ENCODE data around the gene CEP83.

DNA sequence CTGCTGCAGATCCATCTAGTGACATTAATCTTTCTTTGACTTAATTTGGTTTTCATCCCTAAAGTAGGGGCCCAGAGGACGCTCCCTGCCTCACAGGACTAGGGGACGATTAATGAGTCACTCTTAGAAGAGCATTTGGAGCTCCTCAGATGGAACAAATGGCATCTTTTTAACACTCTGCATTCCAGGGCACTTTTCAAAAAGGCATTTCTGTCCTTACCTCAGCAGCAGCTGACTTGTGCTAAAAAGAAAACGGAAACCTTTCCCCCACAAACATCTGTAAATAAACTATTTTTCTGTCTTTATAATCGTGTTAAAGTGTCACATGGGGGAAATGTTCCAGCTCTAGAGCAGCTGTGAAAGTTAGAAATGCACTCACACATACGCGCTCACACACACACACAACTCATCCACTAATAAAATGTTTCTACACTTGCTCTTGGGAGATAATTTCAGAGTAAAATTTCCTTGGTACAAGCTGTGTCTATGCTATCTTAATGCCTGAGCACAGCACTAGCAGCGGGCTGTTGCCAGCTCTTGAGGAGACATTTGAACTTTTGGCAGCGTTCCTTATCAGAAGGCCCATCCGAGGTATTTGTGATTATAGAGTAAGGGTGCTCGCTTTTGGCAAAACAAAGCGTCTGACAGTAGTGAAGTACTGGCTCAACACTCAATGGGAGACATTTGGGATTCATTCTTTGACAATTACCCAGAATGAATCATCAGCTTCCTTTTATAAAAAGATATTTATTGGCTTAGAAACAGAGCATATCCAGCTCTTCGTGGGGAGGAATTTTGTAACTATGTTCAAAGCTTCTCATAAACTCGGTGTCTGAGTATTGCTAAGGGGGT, 170.0 kb downstream of the CEP83 start:
- TF ChIP-seq, protein P1, sequence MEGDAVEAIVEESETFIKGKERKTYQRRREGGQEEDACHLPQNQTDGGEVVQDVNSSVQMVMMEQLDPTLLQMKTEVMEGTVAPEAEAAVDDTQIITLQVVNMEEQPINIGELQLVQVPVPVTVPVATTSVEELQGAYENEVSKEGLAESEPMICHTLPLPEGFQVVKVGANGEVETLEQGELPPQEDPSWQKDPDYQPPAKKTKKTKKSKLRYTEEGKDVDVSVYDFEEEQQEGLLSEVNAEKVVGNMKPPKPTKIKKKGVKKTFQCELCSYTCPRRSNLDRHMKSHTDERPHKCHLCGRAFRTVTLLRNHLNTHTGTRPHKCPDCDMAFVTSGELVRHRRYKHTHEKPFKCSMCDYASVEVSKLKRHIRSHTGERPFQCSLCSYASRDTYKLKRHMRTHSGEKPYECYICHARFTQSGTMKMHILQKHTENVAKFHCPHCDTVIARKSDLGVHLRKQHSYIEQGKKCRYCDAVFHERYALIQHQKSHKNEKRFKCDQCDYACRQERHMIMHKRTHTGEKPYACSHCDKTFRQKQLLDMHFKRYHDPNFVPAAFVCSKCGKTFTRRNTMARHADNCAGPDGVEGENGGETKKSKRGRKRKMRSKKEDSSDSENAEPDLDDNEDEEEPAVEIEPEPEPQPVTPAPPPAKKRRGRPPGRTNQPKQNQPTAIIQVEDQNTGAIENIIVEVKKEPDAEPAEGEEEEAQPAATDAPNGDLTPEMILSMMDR (IDR thresholded peaks at IDR 0.05), result no peak
- TF ChIP-seq POLR2A (IDR thresholded peaks at IDR 0.05), result no peak
